LNCAP (cell line): Measurements from ENCODE around the gene PTPN5.
A peak's percentile ranks its signal among the peaks of the same experiment; 100 is the strongest.

Source experiments
- CTCF ChIP-seq: fragments of 450-650 bp; IDR thresholded peaks from 2 replicates; pipeline ENCODE4 v1.5.1; 2017; ENCODE audit warnings: mild to moderate bottlenecking

PTPN5 gene

GRCh38 chr11:18727479-18728236, 63.9 kb downstream of the PTPN5 start:
- TF ChIP-seq CTCF: peak; percentile 78

GRCh38 chr11:18726040-18726439, 65.6 kb downstream of the PTPN5 start, which contains the start of gene IGSF22:
Gene IGSF22 (minus strand): TSS chr11:18726188. CDS start chr11:18724236, 1,952 bp downstream.
- TF ChIP-seq CTCF: no peak

- TF ChIP-seq CTCF: no peak
Measured at GRCh38 chr11:18723991-18724390, 67.6 kb downstream of the PTPN5 start.

- 0 out of 2 replicates have a peak, but pooled peaks have one; percentile 28 for TF ChIP-seq CTCF
Measured at GRCh38 chr11:18722293-18722637, 69.3 kb downstream of the PTPN5 start.

- peak; percentile 59 for TF ChIP-seq CTCF
Measured at GRCh38 chr11:18721561-18722292, 69.9 kb downstream of the PTPN5 start.

GRCh38 chr11:18720808-18721560, 70.6 kb downstream of the PTPN5 start:
- no peak for TF ChIP-seq CTCF

- TF ChIP-seq CTCF: no peak
Measured at GRCh38 chr11:18720091-18720807, 71.3 kb downstream of the PTPN5 start.
